Rectal smooth muscle tissue (tissue), 1 donor: ENCODE results near the gene GRIN3B.

ENCODE experiments used
- H3K27ac ChIP-seq: one replicate; pipeline ENCODE4 v1.7.0; 2013; ENCODE audit warnings: low read depth, low read length, inconsistent platforms
- H3K27me3 ChIP-seq: one replicate; pipeline ENCODE4 v1.7.0; 2013; ENCODE audit warnings: low read length; ENCODE audit not compliant: control insufficient read depth, insufficient read depth
- H3K36me3 ChIP-seq: one replicate; pipeline ENCODE4 v1.7.0; 2013; ENCODE audit warnings: low read length; ENCODE audit not compliant: control insufficient read depth, insufficient read depth
- H3K4me1 ChIP-seq: one replicate; pipeline ENCODE4 v1.7.0; 2013; ENCODE audit warnings: low read length; ENCODE audit not compliant: control insufficient read depth, insufficient read depth
- H3K4me3 ChIP-seq: one replicate; pipeline ENCODE4 v1.7.0; 2013; ENCODE audit warnings: low read length
- H3K9ac ChIP-seq: one replicate; pipeline ENCODE4 v1.7.0; 2013; ENCODE audit warnings: low read length

The GRIN3B gene

GRCh38 chr19:988510-988909 lies 11.7 kb upstream of the GRIN3B start:
- Histone ChIP-seq H3K27ac (no peak overlapping the region), H3K9ac (no peak overlapping the region), H3K4me3 (no peak overlapping the region), H3K4me1 (peaks cover 3% of the 10 kb centered on the region), H3K27me3 (no peaks in the 10 kb centered on the region), H3K36me3 (peaks cover 3% of the 10 kb centered on the region)

GRCh38 chr19:989381-990081 lies 10.7 kb upstream of the GRIN3B start:
- Histone ChIP-seq H3K9ac (no peak overlapping the region), H3K27me3 (no peaks in the 10 kb centered on the region), H3K4me1 (peaks cover 3% of the 10 kb centered on the region), H3K4me3 (no peak overlapping the region), H3K27ac (no peak overlapping the region), H3K36me3 (peaks cover 3% of the 10 kb centered on the region)

GRCh38 chr19:990119-990571 lies 10.1 kb upstream of the GRIN3B start:
- Histone ChIP-seq H3K9ac (no peak overlapping the region), H3K4me3 (no peak overlapping the region), H3K27ac (no peak overlapping the region), H3K27me3 (no peaks in the 10 kb centered on the region), H3K36me3 (peaks cover 3% of the 10 kb centered on the region), H3K4me1 (no peaks in the 10 kb centered on the region)

GRCh38 chr19:990746-991145 lies 9.5 kb upstream of the GRIN3B start:
- no peak overlapping the region for H3K4me3 ChIP-seq
- no peak overlapping the region for H3K27ac ChIP-seq
- H3K36me3 ChIP-seq: peaks cover 3% of the 10 kb centered on the region
- no peak overlapping the region for H3K9ac ChIP-seq
- peaks cover 4% of the 10 kb centered on the region for H3K27me3 ChIP-seq
- H3K4me1 ChIP-seq: no peaks in the 10 kb centered on the region

- Histone ChIP-seq H3K27me3 (peaks cover 10% of the 10 kb centered on the region), H3K4me3 (no peak overlapping the region), H3K36me3 (peaks cover 3% of the 10 kb centered on the region), H3K9ac (no peak overlapping the region), H3K27ac (no peak overlapping the region), H3K4me1 (peaks cover 3% of the 10 kb centered on the region)
These were observed 8.9 kb upstream of the GRIN3B start for GRCh38 chr19:991174-991931.

- H3K9ac ChIP-seq: no peak overlapping the region
- H3K36me3 ChIP-seq: peaks cover 3% of the 10 kb centered on the region
- H3K4me1 ChIP-seq: peaks cover 4% of the 10 kb centered on the region
- H3K27ac ChIP-seq: no peak overlapping the region
- no peak overlapping the region for H3K4me3 ChIP-seq
- peaks cover 13% of the 10 kb centered on the region for H3K27me3 ChIP-seq
These were observed 8.1 kb upstream of the GRIN3B start for GRCh38 chr19:991932-992669.

GRCh38 chr19:992670-993055 lies 7.6 kb upstream of the GRIN3B start:
- H3K9ac ChIP-seq: no peak overlapping the region
- H3K27ac ChIP-seq: no peak overlapping the region
- H3K4me3 ChIP-seq: no peak overlapping the region
- peaks cover 3% of the 10 kb centered on the region for H3K36me3 ChIP-seq
- H3K27me3 ChIP-seq: peaks cover 18% of the 10 kb centered on the region
- peaks cover 4% of the 10 kb centered on the region for H3K4me1 ChIP-seq

GRCh38 chr19:993361-993830 lies 6.8 kb upstream of the GRIN3B start:
- peaks cover 3% of the 10 kb centered on the region for H3K36me3 ChIP-seq

GRCh38 chr19:993831-994393 lies 6.3 kb upstream of the GRIN3B start:
- H3K36me3 ChIP-seq: peaks cover 3% of the 10 kb centered on the region

More at GRCh38 chr19:993361-993830, 6.8 kb upstream of the GRIN3B start:
- Histone ChIP-seq H3K4me3 (no peak overlapping the region), H3K4me1 (peaks cover 4% of the 10 kb centered on the region), H3K27ac (no peak overlapping the region), H3K27me3 (peaks cover 23% of the 10 kb centered on the region), H3K9ac (no peak overlapping the region)

GRCh38 chr19:994516-994915 lies 5.7 kb upstream of the GRIN3B start:
- H3K27ac ChIP-seq: no peak overlapping the region
- H3K36me3 ChIP-seq: peaks cover 3% of the 10 kb centered on the region
- peaks cover 4% of the 10 kb centered on the region for H3K4me1 ChIP-seq
- H3K4me3 ChIP-seq: no peak overlapping the region
- H3K27me3 ChIP-seq: peaks cover 32% of the 10 kb centered on the region
- H3K9ac ChIP-seq: no peak overlapping the region

More at GRCh38 chr19:993831-994393, 6.3 kb upstream of the GRIN3B start:
- H3K4me3 ChIP-seq: no peak overlapping the region
- H3K27me3 ChIP-seq: peaks cover 26% of the 10 kb centered on the region
- no peak overlapping the region for H3K27ac ChIP-seq
- H3K4me1 ChIP-seq: peaks cover 4% of the 10 kb centered on the region
- no peak overlapping the region for H3K9ac ChIP-seq

DNA sequence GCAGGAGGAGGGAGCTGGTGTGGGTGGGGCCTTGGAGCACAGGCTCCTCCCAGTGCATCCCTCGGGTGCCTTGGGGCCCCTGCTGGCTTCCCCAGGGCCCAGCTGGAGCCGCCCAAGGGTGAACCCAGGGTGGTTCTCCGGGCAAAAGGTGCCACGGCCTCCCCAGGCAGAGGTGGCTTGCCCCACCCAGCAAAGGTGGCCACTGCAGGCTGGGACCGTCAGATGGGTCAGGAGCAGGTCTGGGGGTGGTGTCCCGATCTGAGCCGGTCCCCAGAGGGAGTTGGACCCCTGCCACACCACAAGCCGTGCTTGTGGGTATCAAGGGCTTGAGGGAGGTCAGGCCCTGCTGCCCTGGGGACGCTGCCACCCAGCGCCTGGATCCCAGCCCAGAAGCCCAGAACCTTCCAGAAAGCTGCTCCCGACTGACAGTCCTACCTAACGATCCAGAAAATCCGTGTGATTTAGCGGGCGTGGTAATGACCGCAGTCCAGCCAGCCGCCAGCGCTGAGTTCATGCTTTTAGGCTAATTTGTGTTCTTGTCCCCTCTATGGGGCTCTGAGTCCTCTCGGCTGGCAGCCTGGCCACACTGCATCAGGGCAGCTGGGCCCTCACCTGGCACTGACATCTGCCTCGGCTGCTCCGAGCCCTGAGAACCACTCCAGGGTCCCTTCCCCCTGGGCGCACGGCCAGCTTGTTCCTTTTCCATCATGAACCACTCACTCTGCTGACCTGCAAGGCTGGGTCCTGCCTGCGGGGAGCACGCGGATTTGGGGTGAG lies 5.0 kb upstream of the GRIN3B start:
- Histone ChIP-seq H3K27ac (no peak overlapping the region), H3K4me1 (peaks cover 4% of the 10 kb centered on the region), H3K4me3 (no peak overlapping the region), H3K9ac (no peak overlapping the region), H3K27me3 (peaks cover 33% of the 10 kb centered on the region), H3K36me3 (peaks cover 2% of the 10 kb centered on the region)
